OCI-LY1 (cell line): ENCODE results near the gene RAB3A.

Experiments used
- CTCF ChIP-seq: fragments of 200-600 bp; sonication (generic), shearing (Covaris generic); IDR thresholded peaks from 2 replicates; pipeline ENCODE4 v1.5.1; 2017; ENCODE audit warnings: mild to moderate bottlenecking, antibody characterized with exemption, low read length, moderate library complexity, mixed read lengths
- EZH2 ChIP-seq: fragments of 200-600 bp; sonication (generic), shearing (Covaris generic); IDR thresholded peaks from 2 replicates; pipeline ENCODE4 v1.8.0; 2017; ENCODE audit warnings: borderline replicate concordance, mixed run types, mild to moderate bottlenecking, antibody characterized with exemption, low read length, moderate library complexity, mixed read lengths

DNA sequence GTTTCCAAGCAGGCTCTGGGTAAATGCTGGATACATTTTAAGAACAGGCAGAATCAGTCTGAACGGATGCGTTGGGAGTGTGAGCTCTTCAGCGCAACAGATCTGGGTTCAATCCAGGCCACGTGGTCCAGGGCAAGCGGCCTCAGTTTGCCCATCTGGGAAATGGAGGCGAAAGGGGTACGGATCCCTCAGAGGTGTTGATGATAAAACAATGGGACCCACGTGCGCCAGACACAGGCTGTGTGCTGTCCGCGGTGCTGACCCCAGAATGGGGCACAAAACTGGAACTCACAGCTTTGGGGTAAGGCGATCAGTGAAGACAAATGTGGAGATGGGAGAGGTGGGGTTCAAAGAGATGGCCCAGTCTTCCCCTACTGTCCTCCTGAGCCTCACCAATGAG lies 35.5 kb upstream of the RAB3A start:
- no peak for TF ChIP-seq CTCF
- TF ChIP-seq EZH2 = no peak
